NCI-H1436 (cell line): ENCODE data around the gene DHX30.
A peak's percentile ranks its signal among the peaks of the same experiment; 100 is the strongest.
"Not testable (repeated sequence)": the region's sequence is repeated elsewhere in the genome, so short reads cannot be mapped to it uniquely, and the experiment has no call there.

Source experiments
- DNase-seq: peaks from one replicate; lab custom pipeline; 2025; lab: John Stamatoyannopoulos, UW

Gene DHX30, protein sequence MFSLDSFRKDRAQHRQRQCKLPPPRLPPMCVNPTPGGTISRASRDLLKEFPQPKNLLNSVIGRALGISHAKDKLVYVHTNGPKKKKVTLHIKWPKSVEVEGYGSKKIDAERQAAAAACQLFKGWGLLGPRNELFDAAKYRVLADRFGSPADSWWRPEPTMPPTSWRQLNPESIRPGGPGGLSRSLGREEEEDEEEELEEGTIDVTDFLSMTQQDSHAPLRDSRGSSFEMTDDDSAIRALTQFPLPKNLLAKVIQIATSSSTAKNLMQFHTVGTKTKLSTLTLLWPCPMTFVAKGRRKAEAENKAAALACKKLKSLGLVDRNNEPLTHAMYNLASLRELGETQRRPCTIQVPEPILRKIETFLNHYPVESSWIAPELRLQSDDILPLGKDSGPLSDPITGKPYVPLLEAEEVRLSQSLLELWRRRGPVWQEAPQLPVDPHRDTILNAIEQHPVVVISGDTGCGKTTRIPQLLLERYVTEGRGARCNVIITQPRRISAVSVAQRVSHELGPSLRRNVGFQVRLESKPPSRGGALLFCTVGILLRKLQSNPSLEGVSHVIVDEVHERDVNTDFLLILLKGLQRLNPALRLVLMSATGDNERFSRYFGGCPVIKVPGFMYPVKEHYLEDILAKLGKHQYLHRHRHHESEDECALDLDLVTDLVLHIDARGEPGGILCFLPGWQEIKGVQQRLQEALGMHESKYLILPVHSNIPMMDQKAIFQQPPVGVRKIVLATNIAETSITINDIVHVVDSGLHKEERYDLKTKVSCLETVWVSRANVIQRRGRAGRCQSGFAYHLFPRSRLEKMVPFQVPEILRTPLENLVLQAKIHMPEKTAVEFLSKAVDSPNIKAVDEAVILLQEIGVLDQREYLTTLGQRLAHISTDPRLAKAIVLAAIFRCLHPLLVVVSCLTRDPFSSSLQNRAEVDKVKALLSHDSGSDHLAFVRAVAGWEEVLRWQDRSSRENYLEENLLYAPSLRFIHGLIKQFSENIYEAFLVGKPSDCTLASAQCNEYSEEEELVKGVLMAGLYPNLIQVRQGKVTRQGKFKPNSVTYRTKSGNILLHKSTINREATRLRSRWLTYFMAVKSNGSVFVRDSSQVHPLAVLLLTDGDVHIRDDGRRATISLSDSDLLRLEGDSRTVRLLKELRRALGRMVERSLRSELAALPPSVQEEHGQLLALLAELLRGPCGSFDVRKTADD

DNA sequence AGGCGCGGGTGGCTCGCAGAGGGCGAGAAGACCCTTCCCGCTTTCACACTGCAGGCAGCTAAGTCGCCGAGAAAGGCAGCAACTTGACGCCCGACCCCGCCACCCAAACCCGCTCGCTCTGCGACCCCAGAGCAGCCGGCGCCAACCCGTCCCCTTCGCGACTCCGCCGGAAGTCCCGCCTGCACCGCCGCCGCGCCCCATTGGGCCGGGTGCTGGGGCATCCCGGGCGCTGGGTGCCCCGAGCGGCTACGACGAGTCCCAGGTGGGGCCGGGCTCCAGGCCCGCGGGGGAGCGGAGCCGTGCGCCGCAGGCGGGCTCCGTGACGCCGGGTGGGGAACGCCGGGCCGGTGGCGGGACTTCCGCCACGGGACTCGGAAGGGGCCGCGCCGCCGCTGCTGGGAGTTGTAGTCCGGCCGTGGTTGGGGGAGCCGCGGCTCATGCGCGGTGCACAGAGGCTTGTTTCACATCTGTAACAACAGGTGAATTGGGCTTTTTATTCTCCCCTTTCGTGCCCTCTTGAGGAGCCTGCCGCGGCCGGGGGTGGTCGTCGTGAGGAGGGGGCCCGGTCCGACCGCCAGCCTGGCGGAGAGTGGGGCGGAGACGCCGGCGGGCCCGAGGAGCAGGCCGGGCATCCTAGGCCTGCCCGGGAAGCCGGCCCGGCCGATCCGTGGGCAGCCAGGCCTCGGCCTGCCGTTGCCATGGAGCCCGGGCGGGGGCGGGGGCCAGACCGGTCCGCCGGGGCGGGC is at the start of gene DHX30:
DHX30 (plus strand) TSS at position 405 of the 746 bp plus-strand sequence. CDS start 7,546 bp downstream, outside the sequence.
- DNase-seq = peak; percentile 34

DNA sequence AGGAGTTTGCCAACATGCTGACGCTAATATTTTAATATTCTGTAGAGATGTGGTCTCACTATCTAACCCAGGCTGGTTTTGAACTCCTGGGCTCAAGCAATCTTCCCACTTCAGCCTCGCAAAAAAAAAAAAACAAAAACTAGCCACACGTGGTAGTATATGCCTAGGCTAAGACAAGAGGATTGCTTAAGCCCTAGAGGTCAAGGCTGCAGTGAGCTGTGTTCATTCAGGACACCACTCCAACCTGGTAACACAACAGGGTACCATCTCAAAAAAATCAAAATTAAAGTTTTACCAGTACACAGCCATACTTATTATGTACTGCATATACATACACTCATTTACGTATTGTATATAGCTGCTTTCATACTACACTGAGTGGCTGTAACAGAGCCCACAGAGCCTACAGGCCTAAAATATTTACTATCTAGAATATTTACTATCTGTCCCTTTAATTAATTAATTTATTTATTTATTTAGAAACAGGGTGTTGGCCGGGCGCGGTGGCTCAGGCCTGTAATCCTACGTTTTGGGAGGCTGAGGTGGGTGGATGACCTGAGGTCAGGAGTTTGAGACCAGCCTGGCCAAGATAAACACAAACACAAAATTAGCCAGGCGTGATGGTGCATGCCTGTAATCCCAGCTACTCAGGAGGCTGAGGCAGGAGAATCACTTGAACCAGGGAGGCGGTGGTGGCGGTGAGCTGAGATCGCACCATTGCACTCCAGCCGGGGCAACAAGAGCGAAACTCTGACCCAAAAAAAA is 44.5 kb upstream of the DHX30 start:
- no peak for DNase-seq

DNA sequence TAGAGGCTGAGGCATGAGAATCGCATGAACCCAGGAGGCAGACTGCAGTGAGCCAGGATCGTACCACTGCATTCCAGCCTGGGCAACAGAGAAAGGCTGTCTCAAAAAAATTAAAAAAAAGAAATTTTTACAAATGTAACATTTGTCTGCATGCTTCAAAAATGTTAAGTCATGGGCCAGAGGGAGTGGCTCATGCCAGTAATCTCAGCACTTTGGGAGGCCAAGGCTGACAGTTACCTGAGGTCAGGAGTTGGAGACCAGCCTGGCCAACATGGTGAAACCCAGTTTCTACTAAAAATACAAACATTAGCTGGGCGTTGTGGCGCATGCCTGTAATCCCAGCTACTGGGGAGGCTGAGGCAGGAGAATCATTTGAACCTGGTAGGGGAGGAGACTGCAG is 42.7 kb upstream of the DHX30 start:
- DNase-seq = not testable (repeated sequence)

DNA sequence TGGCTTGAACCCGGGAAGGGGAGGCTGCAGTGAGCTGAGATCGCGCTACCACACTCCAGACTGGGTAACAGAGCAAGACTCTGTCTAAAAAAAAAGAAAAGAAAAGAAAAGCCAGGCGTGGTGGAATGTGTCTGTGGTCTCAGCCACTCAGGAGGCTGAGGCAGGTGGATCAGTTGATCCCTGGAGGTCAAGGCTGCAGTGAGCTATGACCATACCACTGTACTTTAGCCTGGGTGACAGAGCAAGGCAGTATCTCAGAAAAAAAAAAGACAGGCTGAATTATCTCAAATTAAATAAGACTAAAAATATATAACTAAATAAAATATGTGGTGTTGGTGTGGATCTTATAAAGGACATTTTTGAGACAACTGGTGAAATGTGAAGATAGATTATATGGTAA is 41.9 kb upstream of the DHX30 start:
- DNase-seq = no peak

DNA sequence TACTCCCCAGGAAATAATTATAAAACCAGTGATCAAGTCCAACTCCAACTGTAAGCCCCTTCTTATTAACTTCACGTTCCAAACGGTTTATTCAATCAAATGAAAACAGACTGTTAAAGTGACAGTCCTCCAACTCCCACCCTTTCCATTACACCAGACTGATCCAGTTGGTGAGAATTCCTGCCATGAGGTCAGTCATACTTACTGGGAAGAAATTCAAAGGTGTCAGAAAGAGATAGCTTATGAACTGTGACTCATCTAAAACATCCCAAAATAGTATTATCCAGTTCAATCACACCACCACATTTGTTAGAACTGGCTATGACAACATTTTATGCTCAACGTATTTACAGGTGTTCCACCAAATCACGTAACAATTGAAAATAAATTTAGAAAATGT is 40.7 kb upstream of the DHX30 start:
- DNase-seq = no peak

DNA sequence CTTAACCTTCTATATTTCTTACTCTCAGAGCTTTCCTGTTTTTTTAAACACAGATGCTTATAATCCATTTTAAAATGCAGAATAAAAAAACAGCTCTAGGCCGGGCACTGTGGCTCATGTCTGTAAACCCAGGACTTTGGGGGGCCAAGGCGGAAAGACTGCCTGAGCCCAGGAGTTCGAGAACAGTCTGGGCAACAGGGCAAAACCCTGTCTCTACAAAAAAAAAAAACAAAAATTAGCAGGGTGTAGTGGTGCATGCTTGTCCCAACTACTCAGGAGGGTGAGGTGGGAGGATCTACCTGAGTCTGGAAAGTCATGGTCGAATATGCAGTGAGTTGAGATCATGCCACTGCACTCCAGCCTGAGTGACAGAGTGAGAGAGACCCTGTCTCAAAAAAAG is 36.8 kb upstream of the DHX30 start:
- DNase-seq = no peak

DNA sequence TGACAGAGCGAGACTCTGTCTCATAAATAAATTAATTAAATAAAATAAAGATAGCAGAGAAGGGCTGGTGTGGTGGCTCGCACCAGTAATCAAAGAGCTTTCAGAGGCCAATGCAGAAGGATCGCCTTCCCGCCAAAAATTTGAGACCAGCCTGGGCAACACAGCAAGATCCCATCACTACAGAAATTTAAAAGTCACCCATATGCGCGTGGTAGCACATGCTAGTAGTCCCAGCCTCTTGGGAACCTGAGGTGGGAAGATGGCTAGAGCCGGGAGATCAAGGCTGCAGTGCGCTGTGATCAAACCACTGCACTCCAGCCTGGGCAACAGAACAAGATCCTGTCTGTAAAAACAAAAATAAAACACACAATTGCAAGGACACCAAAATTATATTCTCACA is 30.9 kb upstream of the DHX30 start:
- DNase-seq = no peak

DNA sequence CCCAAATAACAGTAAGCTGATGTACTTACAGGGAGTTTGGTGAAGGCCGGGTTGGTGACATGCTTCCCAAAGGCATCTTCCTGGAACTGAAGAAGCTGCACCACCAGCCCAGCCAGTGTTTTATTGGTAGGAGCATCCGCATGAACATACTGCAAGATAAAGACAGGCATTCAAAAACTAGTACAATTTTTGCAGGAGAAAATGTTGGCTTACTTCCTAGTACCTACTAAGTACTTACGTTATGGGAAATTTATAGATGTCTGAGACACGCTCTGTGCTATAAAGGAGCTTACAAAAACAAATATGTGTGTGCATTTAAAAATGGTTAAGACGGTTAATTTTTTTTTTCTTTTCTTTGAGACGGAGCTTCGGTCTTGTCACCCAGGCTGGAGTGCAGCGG is 30.1 kb upstream of the DHX30 start:
- no peak for DNase-seq

DNA sequence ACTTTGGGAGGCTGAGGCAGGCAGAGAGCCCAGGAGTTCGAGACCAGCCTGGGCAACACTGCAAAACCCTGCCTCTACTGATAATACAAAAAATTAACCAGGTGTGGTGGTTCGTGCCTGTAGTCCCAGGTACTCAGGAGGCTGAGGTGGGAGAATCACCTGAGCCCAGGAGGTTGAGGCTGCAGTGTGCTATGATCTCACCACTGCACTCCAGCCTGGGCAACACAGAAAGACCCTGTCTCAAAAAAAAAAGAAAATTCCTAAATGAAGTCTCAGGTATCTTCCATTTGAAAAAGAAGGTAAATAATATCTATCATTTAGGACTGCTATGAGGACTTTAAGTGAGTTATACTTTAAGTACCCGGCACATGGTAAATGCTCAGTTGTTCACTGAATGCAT is 24.2 kb upstream of the DHX30 start:
- no peak for DNase-seq

DNA sequence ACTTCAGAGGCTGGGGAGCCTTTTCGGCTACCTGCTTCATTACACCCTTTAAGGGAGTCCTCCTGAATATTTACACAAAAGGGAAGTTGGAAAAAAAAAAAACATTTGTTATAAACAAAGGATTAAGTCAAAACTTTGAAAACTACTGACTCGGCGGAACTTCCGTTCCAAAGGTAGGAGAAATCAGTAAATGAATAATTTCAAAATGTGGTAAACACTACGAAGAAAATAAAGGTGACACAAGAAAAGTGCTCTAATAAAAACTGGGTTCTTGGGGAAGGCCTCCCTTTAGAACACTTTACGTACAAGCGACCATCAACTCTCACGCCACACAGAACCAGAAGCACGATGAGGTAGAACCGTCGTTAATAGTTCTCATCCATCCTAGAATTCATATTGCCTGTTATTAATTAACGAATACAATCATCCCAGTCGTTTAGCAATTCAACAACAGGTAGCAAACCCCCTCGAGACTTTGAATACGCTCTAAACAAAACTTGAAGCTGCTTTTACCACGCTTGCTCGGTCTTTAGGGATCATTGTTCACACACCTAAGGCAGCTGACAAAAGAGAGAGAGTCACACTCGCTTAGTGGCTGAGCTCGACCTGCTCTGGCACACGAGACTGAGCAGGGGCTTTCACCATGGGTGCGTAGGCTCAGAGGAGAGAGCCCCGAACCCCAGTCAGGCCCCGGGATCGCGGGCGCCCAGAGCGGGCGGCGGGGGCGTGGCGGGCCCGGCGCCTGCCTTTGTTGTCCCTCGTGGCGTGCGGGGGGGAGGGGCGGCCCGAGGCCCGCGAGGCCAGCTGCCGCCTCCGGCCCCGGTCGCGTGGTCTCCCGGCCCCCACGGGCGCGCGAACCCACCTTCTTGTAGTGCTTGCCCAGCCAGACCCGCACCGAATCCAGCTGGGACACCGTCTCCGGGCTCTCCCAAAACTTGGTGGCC is 21.9 kb upstream of the DHX30 start:
- no peak for DNase-seq

DNA sequence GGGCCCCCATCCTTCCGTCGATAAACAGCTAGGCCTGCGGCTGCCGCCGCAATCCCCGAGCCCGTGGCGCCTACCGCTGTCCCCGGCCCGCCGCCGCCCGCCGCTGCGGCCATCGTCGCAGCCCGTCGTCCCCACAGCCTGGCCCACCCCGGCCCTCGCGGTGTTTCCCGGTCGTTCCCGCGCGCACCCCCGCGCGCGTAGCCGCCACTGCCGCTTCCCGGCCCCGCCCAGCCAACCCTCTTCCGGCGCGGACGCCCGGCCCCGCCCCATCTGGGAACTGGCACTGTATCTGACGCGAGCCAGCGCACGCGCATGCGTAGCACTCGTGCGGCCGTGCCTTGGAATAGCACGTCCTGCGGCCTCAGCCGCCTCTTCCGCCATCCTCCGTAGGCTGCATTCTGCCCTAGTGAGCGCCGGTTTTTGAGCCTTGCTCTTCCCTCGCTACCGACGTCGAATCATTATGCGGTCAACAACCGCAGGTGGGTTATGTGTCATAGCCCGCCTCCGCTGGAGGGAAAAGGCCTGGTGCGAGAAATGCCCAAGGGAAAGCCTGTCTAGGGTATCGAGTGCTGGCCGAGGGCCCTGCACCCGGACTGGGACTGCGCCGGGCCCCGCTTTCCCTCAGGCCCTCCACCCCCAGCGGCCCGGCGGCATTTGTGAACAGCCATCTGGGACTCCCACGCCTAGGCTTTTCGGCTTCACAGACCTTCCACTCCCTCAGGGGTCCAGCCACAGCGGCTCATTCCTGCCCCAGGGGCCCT is 21.1 kb upstream of the DHX30 start, which contains the start of gene SMARCC1:
SMARCC1 (minus strand) TSS at position 209 of the 761 bp plus-strand sequence; CDS start at position 113, 96 bp downstream.
- peak; percentile 84 for DNase-seq

DNA sequence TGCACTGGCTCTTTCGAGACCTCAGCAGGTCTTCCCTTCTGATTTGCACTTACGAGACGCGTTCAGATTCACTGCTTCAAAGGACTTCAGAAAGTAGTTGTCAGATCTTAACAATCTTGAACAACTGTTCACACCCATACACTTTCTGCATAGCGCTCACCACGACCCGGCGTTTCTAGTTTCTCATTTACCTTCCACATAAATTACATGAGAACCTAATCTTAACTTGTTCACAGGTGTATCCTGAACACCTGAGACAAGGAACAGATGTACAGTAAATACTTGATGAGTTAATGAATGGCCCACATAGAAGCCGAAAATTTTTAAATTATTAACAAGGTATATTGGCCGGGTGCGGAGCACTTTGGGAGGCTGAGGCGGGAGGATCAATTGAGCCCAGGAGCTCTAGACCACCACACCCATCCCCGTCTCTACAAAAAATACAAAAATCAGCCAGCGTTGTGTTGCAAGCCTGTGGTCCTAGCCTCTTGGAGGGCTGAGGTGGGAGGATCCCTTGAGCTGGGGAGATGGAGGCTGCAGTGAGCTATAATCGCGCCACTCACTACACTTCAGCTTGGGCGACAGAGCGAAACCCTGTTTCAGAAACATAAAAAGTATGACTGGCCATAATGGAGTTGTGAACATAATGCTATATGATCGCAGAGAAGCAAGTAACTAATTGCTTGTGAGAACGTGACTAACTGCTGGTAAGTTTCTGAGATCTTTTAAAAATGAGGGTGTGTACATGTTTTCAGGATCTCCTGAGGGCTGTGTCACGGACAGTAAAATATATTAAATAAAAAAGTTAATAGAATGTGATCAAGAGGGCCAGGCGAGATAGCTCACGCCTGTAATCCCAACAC is 20.3 kb upstream of the DHX30 start:
- no peak for DNase-seq

DNA sequence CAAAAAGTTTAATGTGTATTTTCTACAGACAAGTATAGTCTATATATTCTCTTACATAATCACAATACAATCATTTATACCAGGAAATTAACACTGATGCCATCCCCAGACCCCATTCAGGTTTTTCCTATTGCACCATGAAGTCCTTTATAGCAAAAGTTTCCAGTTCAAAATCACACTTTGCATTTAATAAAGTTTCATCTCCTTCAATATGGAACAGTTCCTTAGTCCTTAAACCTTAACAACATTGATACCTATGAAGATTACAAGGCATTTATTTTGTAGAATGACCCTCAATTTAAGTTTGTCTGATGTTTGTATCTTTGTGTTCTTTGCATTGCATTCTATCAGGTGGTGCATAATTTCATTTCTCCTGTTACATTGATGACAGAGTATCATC is 19.3 kb upstream of the DHX30 start:
- DNase-seq = no peak

DNA sequence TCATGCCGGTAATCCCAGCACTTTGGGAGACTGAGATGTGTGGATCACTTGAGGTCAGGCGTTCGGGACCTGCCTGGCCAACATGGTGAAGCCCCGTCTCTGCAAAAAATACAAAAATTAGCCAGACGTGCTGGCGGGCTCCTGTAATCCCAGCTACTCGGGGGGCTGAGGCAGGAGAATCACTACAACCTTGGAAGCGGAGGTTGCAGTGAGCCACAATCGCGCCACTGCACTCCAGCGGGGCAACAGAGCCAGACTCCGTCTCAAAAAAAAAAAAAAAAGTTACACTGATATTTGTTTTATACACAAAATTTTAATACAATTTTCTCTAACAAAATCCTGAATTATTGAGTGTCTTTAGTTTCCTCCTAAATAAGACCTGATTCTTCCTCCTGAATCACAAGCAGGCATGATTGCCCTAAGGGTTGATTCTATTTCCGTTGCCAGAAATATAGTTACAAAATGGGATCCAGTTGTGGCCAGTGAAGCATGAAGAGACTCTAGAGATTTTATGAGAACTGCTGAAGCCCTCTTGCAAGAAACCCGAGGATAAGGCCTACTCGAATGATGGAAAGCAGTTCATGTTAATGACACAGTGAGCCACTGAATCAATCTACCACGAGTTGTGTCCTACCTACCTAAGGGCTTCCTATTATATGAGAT is 11.6 kb upstream of the DHX30 start:
- no peak for DNase-seq

DNA sequence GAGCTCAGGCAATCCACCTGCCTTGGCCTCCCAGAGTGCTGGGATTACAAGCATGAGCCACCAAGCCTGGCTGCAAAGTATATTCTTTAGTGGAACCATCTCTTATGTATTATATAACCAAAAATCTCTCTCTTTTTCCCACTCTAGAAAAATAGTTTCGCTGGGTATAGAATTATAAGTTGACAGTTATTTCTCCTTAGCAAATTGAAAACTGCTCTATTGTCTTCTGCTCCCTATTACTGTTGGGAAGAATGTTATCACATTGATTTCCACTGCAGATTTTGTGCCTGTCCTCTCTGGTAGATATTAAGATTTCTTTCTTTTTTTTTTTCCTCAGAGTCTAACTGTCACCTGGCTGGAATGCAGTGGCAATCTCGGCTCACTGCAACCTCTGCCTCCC is 10.2 kb upstream of the DHX30 start:
- DNase-seq = no peak

DNA sequence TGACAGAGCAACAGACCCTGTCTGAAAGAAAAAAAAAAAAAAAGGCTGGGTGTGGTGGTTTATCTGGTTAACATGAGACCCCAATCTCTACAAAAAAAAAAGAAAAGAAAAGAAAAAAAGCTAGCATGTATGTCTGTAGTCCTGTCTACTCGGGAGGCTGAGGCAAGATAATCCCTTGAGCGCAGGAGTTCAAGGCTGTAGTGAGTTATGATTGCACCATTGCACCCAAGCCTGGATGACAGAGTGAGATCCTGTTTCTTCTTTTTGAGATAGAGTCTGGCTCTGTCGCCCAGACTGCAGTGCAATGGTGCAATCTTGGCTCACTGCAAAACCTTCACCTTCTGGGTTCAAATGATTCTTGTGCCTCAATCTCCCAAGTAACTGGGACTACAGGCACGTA is 8.4 kb upstream of the DHX30 start:
- no peak for DNase-seq

DNA sequence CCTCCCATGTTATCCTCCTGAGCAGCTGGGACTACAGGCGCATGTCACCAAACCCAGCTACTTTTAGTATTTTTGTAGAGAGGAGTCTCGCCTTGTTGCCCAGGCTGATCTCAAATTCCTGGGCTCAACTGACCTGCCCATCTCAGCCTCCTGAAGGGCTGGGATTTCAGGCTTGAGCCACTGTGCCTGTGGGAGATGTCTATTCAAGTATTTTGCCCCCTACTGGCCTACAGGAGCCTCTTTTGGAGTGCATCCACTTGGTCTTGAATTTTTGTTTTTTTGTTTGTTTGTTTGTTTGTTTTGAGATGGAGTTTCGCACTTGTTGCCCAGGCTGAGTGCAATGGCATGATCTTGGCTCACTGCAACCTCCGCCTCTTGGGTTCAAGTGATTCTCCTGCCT is 3.2 kb upstream of the DHX30 start:
- DNase-seq = no peak
